GM13976 (cell line): ENCODE data around the gene CHD1.

ENCODE experiments used
- DNase-seq: peaks from one replicate; pipeline ENCODE4 v3.0.0; 2012; ENCODE audit warnings: low spot score
- in situ Hi-C: fragments of 300-500 bp; cut with MboI; formaldehyde crosslinking; loops from one replicate; pipeline ENCODE4 v1.12.0; 2022; ENCODE audit warnings: low sequenced_read_pairs, mixed read lengths, inconsistent platforms; ENCODE audit not compliant: unreplicated experiment
- TF ChIP-seq, protein P1 (sequence below): IDR thresholded peaks from 2 replicates; pipeline ENCODE4 v1.5.1; 2012; ENCODE audit warnings: borderline replicate concordance, mild to moderate bottlenecking; ENCODE audit not compliant: insufficient read depth; ENCODE audit errors: extremely low read depth, missing control alignments, control extremely low read depth

Gene CHD1

GRCh38 chr5:98827588-98828284 lies 101.1 kb downstream of the CHD1 start:
- TF ChIP-seq, protein P1, sequence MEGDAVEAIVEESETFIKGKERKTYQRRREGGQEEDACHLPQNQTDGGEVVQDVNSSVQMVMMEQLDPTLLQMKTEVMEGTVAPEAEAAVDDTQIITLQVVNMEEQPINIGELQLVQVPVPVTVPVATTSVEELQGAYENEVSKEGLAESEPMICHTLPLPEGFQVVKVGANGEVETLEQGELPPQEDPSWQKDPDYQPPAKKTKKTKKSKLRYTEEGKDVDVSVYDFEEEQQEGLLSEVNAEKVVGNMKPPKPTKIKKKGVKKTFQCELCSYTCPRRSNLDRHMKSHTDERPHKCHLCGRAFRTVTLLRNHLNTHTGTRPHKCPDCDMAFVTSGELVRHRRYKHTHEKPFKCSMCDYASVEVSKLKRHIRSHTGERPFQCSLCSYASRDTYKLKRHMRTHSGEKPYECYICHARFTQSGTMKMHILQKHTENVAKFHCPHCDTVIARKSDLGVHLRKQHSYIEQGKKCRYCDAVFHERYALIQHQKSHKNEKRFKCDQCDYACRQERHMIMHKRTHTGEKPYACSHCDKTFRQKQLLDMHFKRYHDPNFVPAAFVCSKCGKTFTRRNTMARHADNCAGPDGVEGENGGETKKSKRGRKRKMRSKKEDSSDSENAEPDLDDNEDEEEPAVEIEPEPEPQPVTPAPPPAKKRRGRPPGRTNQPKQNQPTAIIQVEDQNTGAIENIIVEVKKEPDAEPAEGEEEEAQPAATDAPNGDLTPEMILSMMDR: no peak
- in situ Hi-C loops: no loop called here
- no peak for DNase-seq

GRCh38 chr5:98827161-98827560 lies 101.6 kb downstream of the CHD1 start:
- peak; percentile 34 for DNase-seq
- in situ Hi-C loops: no loop called here
- TF ChIP-seq, protein P1: no peak

DNA sequence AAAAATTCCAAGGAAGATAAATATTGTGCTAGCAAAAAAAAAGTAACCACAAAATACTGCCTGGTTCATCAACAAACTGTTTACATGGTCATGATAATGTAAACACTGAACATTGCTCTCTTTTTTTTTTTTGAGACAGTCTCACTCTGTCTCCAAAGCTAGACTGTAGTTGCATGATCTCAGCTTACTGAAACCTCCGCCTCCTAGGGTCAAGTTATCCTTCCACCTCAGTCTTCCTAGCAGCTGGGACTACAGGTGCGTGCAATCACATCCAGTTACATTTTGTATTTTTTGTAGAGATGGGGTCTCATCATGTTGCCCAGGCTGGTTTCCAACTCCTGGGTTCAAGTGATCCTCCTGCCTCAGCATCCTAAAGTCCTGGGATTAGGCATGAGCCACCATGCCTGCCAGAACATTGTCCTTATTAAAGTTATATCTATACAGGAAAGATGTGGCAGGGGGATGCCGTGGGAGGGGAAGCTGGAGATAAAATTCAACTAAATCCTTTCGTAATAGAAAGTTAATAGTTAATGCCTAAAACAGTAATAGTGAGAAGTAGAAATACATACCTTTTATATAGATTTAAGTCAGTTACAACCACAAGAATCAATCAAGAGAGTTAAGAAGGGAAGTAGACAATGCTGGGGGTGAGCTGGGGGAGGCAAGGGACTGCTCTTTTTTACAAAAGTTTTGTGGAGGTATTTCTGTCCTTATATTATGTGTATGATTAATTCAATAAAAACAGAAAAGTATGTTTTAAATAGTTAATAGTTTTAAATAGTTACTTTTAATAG lies 103.0 kb downstream of the CHD1 start:
- in situ Hi-C loops: no loop called here
- DNase-seq: no peak
- TF ChIP-seq, protein P1: no peak

- DNase-seq: no peak
- in situ Hi-C loops: no loop called here
- TF ChIP-seq, protein P1: no peak
These were observed 112.1 kb downstream of the CHD1 start for GRCh38 chr5:98816582-98817222.

- in situ Hi-C loops: no loop called here
- TF ChIP-seq, protein P1: no peak
- DNase-seq: no peak
These were observed 115.1 kb downstream of the CHD1 start for GRCh38 chr5:98813755-98814154.

DNA sequence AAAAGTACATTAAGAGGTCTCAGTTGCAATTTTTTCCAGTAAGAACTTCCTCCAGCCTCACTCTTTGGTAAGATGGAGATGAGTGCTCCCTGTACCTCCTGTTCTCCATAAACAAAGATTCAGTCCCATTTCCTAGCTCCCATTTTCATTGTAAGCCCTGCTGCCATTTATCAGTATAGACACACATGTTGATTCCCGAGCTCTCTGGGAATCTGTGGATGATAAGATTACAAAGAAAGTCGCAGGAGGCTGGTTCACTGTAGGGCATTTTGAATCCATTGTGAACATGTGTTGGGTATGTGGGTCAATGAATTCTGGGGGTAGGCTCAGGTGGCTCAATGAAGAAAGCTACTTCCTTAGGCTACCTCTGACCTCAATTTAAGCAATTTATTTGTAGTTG lies 118.6 kb downstream of the CHD1 start:
- no peak for DNase-seq
- TF ChIP-seq, protein P1: no peak
- in situ Hi-C loops: no loop called here
